HG03378 (cell line): ENCODE measurements around the gene ARMC12.
"Not testable (repeated sequence)": the region's sequence is repeated elsewhere in the genome, so short reads cannot be mapped to it uniquely, and the experiment has no call there.

Experiments used
- ATAC-seq: cut with Tn5 transposase; IDR thresholded peaks from one replicate; pipeline ENCODE4 v1.9.1; 2021; ENCODE audit warnings: mild to moderate bottlenecking, moderate library complexity; ENCODE audit not compliant: unreplicated experiment

Gene ARMC12, protein sequence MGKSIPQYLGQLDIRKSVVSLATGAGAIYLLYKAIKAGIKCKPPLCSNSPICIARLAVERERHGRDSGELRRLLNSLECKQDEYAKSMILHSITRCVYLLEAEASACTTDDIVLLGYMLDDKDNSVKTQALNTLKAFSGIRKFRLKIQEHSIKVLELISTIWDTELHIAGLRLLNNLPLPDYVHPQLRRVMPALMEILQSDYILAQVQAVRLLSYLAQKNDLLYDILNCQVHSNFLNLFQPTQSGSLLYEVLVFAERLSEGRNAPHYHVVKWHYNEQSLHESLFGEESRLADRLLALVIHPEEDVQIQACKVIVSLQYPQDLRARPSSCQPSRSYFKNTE

DNA sequence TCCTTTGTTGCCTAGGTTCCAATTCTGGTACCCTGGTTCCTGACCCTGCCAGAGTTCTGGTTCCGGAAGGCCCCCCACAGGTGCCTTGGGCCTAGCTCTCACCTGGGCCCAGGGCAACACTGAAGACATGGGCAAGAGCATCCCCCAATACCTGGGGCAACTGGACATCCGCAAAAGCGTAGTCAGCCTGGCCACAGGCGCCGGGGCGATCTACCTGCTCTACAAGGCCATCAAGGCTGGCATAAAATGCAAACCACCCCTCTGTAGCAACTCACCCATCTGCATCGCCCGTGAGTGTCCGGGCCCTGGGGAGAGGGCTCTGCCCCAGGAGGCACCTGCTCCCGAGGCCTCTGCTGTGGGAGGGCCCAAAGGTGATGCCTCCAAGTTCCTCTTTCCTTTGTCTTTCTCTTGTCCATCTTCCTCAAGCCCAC is at the start of gene ARMC12:
TSS of gene ARMC12 (plus strand) at position 51 of the 431 bp plus-strand sequence. CDS start at position 128, 77 bp downstream.
- no peak for ATAC-seq

DNA sequence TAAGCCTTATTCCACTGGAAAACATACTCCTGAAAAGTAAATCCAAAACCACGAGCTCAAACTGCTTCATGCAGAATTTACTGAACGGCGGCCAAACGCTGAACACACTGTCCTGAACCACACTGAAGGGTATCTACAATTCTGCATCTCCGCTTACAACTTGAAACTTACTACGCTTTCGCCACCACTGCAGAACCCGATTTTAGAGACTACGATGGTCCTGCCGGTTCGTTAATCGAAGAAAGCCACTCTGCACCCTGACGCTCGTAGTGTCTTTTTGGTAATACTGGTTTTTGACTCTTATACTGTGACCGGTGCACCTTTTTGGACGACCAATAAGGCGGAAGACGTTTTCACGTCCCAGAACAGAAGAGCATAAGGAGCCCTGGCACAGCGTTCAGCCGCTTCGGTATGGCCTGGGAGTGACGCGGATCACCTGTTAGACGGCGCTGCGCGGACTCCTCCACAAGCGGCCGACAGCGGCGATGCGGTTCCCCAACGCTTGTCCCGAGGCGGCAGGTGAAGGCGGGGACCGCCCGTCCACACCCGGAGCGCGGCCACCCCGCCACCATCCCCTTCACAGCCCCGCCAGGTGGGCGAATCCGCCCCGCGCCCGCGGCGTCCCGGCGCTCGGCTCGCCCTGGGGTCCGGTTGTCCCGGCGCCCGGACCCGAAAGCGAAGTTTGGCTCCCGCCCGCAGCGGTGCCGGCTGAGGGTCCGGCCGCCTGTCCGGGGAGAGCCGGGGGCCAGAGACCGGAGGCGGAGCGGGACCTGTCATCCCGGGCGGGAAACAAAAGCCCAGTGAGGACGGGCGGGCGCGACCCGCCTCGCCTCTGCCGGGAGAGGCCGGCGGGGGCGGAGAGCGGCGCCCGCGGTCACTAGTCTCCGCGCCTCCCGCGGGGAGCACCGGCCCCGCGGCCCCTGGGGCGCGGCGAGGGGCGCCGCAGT is 48.9 kb upstream of the ARMC12 start:
- ATAC-seq: peak; percentile 27

DNA sequence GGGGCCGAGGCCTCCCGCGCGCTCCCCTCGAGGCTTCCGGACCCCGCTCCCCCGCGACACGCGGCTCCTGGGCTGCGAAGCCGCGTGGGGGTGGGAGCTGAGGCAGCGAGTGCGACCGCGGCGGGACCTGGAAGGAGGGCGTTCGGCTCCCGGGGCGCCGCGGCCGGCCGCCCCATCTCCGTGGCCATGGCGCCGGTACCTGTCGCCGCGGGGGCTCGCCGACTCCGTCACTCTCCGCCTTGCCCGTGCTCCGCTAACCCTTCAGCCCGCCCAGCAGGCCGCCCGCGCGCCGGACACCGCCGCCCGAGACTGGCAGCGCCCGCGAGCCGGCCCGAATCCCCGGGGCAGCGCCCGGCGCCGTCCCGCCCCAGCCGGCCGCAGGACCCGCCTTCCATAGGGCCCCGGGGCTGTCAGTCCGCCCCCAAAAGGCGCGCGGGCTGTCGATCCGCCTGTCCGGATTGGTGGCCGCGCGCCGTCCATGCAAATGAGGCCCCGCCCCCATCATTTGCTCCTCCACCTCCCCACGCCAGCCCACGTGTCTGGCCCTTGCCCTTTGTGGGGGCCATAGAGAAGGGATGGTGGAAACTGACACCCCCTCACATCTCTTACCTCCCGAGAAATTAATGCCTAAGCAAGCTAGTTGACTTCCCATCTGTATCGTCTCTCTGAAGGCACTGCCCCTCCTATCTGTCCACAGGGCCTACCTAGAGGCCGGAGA is 48.1 kb upstream of the ARMC12 start, which contains the start of gene FKBP5:
TSS of gene FKBP5 (minus strand) at position 311 of the 718 bp plus-strand sequence. CDS start 46,091 bp downstream, outside the sequence.
- ATAC-seq: peak; percentile 67

DNA sequence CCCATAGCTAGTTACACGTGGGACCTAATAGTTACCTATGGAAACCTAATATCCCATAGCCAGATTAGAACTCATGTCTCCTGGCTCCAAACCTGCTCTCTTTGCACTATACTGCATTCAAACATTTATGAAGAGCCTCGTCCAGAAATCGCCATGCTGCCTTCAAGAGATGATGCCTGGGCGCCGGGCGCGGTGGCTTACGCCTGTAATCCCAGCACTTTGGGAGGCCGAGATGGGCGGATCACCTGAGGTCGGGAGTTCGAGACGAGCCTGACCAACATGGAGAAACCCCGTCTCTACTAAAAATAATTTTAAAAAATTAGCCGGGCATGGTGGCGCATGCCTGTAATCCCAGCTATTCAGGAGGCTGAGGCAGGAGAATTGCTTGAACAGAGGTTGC is 46.8 kb upstream of the ARMC12 start:
- not testable (repeated sequence) for ATAC-seq

DNA sequence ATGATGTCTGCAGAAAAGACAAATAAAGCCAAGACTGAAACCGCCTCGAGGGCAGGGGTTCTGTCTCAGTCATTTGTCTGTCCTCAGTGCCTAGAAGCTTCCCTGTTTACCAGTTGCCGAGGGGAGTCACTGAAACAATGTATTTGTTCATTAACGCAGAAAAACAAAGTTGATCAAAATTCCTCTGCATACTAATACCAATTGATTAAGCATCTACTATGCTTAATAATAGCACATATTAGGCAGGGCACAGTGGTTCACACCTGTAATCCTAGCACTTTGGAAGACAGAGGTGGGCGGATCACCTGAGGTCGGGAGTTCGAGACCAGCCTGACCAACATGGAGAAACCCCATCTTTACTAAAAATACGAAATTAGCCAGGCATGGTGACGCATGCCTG is 46.3 kb upstream of the ARMC12 start:
- ATAC-seq: no peak

DNA sequence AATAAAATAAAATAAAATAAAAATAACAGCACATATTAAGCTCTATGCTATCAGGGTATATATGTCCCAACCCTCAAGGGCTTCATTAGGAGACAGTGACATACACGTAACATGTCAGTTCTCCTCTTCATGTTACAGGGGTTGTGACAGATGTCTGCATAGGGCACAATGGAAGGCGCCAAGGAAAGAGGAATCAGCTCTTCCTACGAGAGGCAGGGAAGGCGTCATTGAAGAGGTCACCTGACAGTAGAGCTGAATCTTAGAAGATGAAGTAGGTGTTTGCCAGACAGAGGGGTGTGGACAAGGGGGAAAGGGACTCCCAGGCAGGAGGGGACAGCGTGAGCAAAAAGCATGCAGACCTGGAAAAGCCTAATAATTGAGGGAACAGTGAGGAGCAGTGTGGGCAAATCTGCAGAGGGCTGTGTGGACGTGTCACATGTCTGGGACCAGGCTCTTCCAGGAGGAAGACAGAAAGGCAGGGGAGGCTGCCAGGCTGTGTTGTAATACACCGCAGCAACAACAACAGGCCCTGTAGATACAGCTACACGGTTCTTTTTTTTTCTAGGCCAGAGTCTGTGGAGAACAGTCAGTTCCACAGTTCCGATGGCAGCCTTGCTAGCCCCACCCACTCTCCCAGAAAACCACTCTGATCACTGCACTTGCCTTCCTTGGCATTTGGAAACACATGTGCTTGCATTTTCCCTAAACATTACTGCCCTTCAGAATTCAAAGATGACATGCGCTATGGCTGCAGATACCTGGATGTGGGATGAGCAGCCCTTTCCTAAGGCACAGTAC is 45.6 kb upstream of the ARMC12 start:
- no peak for ATAC-seq

DNA sequence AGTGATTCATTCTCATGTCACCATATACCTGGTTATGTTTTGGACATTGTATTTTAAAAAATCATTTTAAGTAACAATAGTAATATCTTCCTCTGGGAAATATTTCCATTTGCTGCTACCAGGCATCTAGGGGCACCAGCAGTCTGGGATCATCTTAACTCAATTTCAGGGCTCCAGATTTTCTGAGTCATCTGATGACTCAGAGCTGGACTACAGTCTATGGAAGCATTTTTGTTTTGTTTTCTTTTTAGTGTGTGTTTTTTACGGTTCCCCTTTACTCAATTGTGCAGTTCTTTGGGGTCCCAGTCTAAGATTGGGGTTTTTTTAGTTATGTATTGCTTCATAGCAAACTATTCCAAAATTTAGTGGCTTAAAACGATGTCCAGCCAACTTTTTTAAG is 42.4 kb upstream of the ARMC12 start:
- ATAC-seq: no peak

DNA sequence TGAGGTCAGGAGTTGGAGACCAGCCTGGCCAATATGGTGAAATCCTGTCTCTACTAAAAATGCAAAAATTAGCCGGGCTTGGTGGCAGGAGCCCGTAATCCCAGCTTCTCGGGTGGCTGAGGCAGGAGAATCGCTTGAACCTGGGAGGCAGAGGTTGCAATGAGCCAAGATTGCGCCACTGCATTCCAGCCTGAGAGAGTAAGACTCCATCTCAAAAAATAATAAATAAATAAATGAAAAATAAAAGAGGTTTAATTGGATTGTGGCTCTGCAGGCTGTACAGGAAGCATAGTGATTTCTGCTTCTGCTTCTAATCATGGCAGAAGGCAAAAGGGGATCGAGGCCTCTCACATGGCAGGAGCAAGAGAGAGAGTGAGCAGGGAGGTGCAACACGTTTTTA is 38.4 kb upstream of the ARMC12 start:
- not testable (repeated sequence) for ATAC-seq

DNA sequence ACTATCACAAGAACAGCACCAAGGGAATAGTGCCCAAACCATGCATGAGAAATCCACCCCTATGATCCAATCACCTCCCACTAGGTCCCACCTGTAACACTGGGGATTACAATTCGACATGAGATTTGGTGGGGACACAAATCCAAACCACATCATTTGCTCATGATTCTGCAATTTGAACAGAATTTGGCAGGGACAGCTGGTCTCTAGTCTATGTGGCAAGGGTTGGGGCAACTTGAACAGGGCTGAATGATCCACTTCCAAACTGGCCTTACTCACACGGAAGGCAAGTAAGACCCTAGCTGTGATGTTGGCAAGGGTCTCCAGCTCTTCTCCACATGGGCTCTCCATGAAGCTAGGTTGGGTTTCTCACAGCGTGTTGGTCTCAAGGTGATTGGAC is 38.0 kb upstream of the ARMC12 start:
- no peak for ATAC-seq

DNA sequence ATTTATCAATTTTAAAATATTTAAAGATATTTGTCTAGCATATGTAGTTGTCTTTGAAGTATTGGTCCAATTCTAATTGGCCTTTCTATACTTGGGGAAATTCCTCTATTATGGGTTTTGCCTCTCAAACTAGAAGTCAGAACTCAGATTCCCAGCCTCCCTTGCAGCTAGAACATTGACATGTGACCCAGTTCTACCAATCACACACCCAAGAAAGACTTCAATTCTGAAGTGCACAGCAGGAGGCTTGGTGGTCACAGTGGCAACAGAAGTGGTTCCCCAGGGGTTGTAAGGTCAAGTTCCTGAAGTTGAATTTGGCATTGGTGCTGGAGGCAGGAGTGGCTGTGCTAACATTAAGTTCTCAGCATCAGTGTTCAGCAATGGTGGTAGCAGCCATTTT is 33.3 kb upstream of the ARMC12 start:
- ATAC-seq: no peak

DNA sequence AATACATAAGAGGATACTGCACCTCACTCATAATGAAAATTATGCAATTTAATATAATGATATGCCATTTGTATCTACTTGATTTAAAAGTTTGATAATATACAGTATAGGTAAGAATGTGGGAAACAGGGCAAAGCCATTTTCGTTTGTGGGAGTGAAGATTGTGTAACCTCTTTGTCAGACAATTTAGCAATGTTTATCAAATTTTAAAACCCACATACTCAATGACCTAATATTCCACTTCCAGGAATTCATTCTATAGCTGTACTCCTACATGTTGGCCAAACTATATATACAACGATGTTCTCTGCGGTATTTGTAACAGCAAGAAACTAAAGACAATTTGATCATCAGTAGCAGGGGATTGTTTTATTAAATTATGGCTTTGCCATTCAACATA is 30.4 kb upstream of the ARMC12 start:
- ATAC-seq: no peak

DNA sequence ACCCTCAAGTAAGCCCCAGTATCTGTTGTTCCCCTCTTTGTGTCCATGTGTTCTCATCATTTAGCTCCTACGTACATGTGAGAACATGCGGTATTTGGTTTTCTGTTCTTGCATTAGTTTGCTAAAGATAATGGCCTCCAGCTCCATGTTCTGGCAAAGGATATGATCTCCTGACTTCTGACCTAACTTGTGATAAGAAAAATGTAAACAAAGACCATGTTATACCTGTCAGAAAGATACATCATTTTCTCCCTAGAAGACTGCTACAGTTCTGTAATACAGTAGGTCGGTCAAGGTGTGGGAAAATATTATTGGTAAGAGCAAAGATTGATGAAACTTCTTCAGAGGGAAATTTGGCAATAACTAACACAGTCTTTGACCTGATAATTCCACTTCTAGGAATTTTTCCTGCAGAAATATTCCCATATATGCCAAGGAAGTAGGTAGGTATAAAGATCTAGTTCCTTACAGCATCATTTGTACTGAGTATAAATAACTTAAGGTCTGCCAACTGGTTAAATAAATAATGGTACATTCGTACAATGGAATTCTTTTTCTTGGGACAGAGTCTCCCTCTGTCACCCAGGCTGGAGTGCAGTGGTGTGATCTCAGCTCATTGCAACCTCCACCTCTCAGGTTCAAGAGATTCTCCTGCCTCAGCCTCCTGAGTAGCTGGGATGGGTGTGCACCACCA is 29.0 kb upstream of the ARMC12 start:
- ATAC-seq: no peak

DNA sequence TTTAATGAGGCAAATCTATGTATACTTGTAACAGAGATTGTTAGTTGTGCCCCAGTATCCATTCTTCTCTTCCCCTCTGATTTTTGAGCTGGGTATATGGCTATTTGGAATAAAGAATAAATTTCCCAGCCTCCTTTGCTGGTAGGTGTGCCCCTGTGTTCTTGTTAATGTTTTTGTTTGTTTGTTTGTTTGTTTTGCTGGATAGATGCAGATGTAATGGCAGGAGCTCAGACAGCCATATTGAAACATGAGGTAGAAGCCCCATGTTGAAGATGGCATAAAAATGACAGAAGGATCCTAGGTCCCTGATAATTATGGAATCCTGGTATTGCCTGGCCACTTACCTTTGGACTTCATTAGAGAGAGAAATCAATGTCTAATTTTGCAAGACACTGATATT is 28.2 kb upstream of the ARMC12 start:
- ATAC-seq: no peak

DNA sequence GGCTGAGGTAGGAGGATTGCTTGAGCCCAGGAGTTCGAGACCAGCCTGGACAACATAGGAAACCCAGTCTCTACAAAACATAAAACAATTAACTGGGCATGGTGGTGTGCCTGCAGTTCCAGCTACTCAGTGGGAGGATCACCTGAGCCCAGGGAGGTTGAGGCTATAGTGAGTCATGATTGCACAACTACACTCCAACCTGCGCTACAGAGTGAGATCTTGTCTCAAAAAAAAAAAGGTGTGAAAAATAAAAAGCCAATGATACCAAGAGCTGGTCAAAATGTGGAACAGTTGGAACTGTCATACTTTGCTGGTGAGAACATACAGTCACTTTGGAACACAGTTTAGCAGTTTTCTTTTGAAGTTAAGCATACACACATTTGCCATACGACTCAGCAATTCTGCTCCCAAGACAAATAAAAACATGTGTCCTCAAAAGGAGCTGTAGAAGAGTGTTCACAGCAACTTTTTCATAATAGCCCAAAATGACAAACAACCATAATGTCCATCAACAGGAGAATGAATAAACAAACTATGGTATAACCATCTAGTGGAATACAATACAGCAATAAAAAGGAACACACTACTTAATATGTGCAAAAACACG is 26.5 kb upstream of the ARMC12 start:
- no peak for ATAC-seq

DNA sequence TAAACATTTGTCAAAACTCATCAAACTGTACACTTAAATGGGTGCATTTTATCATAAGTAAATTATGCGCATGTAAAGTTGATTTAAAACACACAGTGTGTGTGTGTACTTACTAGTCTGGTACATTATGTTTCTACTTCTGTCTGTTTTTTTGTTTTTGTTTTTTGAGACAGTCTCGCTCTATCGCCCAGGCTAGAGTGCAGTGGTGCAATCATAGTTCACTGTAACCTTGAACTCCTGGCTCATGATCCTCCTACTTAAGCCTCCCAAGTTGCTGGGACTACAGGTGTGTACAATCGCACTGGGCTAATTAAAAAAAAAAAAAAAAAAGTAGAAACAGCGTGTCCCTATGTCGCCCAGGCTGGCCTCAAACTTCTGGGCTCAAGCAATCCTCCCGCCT is 25.1 kb upstream of the ARMC12 start:
- no peak for ATAC-seq

DNA sequence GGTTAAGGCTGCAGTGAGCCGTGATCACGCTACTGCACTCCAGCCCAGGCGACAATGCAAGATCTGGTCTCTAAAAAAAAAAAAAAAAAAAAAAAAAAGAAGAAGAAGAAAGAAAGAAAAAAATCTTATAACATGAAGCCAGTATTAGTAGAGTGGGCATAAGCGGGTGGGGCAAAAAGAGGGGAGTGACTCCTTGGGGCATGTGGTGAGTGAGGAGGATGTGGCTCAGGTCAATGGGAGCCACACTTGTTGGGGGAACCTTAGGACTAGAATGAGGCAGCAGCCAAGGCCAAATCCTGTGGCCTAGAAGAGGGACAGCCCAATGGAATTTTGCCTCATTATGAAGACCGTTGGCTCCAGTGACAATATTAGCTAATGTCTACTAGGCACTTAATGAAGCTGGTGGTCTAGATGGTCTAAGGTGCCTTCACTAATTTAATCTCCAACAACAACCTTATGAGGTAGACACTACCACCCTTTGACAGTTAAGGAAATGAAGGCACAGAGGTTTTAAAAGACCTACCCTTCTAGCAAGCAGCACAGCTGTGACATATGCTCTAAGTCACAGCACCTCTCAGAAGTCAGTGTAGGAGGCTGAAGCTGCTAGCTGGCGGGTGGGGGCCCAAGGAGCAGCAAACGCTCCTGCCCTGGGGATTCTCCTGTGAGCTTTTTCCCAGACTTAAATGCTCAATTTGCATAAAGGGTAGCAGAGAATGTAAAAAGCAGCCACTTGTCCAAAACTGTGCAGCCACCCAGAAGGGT is 23.6 kb upstream of the ARMC12 start:
- ATAC-seq: no peak

DNA sequence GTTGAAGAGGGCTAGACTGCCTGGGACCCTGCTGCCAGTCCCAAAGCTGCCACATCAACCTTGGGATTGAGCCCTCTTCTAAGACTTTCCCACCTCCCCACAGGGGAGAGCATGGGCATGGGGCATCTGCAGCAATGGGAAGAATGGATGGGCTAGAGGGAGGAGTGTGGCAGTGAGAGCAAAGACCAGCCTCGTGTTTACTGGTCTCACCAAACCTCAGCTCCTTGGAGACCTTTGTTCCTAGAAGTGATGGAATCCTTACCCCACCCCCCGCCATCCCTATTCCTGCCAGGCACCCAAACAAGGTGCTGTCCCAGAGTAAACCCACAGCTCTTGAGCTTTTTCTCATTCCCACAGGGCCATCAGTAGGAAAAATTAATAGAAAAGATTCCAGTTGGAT is 20.0 kb upstream of the ARMC12 start:
- ATAC-seq: no peak
